ENCODE measurements around the gene OSTN.
A peak's percentile ranks its signal among the peaks of the same experiment; 100 is the strongest.
"Not testable (repeated sequence)": the region's sequence is repeated elsewhere in the genome, so short reads cannot be mapped to it uniquely, and the experiment has no call there.

Gene OSTN

DNA sequence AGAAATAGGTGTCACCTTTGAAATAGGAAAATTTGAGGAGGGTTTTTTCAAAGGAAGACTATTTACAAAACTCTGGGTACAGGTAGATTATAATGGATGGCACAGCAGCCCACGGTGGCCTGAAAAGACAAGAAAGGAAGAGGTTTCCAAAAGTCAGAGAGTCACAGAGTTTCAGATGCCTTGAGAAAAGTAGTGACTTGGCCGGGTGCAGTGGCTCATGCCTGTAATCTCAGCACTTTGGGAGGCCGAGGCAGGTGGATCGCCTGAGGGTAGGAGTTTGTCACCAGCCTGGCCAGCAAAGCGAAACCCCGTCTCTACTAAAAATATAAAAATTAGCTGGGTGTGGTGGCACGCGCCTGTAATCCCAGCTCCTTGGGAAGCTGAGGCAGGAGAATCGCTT, 35.2 kb downstream of the OSTN start:
- no peak for DNase-seq (ENCODE audit: insufficient read length, low spot score)
- peak; percentile 48 for FAIRE-seq

GRCh38 chr3:191235331-191236314, 36.6 kb downstream of the OSTN start:
- DNase-seq (ENCODE audit: insufficient read length, low spot score) (peak; percentile 51), FAIRE-seq (peak; percentile 100)

GRCh38 chr3:191236646-191237045, 37.6 kb downstream of the OSTN start:
- DNase-seq (ENCODE audit: insufficient read length, low spot score), result no peak
- FAIRE-seq, result no peak

DNA sequence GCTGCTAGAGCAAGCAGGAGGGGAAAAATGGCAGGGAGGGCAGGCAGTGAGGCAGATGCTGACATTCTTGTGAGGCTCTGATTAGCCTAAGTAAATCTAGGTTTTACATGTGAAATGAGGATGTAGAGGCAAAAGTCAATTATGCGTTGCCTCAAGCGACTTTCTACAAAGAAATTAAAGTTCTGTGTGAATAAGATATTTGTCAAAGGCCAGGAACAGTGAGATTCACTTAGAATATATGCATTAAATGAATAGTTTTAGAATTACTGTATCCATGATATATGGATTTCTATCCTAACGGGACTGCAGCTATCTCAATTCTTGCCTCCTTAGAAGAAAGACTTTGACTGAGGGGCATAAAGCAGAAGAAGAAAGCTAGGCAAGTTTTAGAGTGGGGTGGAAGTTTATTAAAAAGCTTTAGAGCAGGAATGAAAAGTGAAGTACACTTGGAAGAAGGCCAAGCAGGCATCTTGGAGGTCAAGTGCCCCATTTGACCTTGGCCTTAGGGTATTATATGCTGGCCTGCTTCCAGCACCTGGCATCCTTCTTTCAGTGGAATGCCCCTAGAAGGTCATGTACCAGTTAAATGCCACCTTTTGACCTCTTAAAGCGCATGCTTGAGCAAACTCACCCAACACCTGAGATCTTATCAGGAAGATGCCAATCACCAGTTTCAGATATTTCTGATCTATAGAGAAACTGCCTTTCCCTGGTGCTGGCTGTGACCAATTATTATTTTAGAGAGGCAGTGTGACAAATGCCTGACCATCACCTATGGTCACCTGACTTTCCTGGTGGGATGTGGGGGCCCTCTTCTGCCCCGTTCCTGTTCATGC, 38.2 kb downstream of the OSTN start:
- DNase-seq (ENCODE audit: insufficient read length, low spot score) (no peak), FAIRE-seq (peak; percentile 8)

GRCh38 chr3:191238321-191238817, 39.3 kb downstream of the OSTN start:
- no peak for DNase-seq (ENCODE audit: insufficient read length, low spot score)
- peak; percentile 23 for FAIRE-seq

- no peak for FAIRE-seq
- DNase-seq (ENCODE audit: insufficient read length, low spot score), result no peak
Observed at GRCh38 chr3:191239407-191240031, 40.5 kb downstream of the OSTN start.

DNA sequence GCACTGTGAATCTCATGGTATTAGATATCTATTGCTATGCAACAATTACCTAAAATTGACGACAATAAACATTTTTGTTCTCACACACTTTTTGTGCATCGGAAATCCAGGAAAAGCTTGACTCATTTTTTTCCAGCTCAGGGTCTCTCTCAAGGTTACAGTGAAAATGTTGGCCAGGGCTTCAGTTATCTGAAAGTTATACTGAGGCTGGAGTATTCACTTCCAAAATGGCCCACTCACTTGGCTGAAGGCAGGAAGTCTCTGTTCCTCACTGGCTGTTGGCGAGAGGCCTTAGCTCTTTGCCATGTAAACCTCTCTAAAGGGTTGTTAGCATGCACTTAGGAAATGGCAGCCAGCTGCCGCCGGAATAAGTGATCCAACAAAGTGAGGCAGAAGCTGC, 41.4 kb downstream of the OSTN start:
- FAIRE-seq (no peak), DNase-seq (ENCODE audit: insufficient read length, low spot score) (no peak)

- DNase-seq (ENCODE audit: insufficient read length, low spot score) (no peak), FAIRE-seq (peak; percentile 75)
Observed at GRCh38 chr3:191244242-191244867, 45.3 kb downstream of the OSTN start.

GRCh38 chr3:191246034-191246433, 47.0 kb downstream of the OSTN start:
- DNase-seq (ENCODE audit: insufficient read length, low spot score), result not testable (repeated sequence)
- FAIRE-seq, result peak; percentile 96

- no peak for DNase-seq (ENCODE audit: insufficient read length, low spot score)
- FAIRE-seq, result no peak
Observed at GRCh38 chr3:191246630-191247029, 47.6 kb downstream of the OSTN start.

DNA sequence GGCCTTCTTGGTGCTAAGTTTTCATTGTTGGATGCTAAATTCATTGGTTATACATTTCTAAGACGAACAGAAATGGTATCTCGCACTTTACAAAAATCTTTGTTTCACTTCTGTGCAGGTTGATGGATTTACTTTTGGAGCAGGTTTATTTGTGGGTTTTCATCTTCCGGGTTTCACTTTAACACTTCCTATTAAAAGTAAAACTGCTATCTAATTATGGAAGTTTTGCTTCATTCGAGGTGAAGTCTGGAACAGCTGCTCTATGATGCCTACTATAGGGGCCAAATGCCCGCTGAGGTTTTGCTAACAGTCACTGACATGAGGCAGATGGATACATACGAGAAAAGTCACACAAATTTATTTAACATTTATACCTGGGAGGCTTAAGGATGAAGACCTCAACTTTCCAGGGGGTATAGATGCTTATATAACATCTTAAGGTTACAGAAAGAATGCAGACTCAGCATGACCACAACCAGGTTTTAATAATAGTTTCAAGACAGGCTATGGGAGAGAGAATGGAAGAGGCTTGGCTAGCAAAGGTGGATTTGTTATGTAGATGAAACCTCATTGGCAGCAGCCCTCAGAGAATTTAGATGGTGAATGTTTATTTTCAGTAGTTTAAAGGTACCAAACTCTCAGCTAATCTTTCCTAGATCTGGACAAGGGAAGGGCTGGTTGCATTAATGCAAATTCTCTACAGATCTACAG, 54.2 kb downstream of the OSTN start:
- FAIRE-seq, result peak; percentile 95
- DNase-seq (ENCODE audit: insufficient read length, low spot score), result no peak

DNA sequence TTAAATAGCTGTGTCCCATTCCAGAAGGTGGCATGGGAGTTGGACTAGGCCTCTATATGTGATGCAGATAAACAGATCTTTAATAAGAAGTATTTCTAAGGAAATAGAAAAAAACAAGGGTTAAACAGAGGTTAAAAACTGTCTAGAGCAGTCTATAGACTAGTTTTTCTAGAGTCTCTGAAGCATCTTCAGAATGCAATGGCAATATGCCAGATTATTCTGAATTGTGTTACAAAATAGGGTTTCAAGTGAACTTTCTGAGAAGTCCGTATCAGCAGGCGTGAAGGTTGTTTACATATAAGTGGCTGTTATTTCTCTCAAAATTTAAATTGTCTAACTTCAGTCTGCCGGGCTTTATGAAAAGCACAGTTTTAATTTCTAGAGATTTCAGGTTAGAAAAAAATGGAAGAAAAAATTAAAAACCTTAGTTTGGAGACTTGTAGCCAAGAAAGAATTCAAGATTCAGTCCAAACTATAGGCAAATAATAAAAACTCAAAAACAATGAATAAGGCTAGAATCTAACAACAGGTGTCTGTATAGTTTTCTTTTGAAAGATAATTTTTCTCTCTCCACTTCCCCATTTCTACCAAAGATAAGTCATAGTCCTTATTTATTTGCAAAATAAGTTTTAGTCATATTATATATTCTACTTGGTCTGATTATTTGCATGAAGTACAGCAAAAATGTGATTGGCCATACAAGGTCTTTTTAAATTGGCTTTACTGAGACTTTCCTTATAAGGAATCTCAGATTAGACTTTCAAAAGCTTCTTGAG, 55.2 kb downstream of the OSTN start:
- no peak for DNase-seq (ENCODE audit: insufficient read length, low spot score)
- peak; percentile 14 for FAIRE-seq

- FAIRE-seq, result no peak
- DNase-seq (ENCODE audit: insufficient read length, low spot score), result no peak
Observed at GRCh38 chr3:191255156-191255555, 56.1 kb downstream of the OSTN start.

DNA sequence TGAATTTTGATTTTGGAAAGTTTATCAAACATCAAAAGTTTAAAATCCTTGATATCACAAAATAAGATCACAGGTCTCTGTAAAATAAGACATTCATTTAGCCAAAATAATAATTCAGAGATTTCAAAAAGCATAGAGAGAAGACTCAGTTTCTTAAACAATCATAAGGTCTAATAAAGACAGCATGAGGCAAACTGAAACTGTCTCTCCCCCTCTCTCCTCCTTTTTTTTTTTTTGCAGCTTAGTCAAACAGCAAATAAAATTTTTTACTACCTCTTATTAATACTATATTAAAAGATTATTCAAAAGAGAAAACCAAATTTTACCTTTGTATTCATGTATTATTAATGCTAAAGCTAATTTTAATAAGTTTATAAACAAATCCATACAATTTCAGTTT, 57.4 kb downstream of the OSTN start:
- DNase-seq (ENCODE audit: insufficient read length, low spot score) (no peak), FAIRE-seq (peak; percentile 86)

GRCh38 chr3:191257286-191257685, 58.2 kb downstream of the OSTN start:
- peak; percentile 37 for FAIRE-seq
- no peak for DNase-seq (ENCODE audit: insufficient read length, low spot score)

- DNase-seq (ENCODE audit: insufficient read length, low spot score), result no peak
- peak; percentile 84 for FAIRE-seq
Observed at GRCh38 chr3:191259486-191259885, 60.4 kb downstream of the OSTN start.

DNA sequence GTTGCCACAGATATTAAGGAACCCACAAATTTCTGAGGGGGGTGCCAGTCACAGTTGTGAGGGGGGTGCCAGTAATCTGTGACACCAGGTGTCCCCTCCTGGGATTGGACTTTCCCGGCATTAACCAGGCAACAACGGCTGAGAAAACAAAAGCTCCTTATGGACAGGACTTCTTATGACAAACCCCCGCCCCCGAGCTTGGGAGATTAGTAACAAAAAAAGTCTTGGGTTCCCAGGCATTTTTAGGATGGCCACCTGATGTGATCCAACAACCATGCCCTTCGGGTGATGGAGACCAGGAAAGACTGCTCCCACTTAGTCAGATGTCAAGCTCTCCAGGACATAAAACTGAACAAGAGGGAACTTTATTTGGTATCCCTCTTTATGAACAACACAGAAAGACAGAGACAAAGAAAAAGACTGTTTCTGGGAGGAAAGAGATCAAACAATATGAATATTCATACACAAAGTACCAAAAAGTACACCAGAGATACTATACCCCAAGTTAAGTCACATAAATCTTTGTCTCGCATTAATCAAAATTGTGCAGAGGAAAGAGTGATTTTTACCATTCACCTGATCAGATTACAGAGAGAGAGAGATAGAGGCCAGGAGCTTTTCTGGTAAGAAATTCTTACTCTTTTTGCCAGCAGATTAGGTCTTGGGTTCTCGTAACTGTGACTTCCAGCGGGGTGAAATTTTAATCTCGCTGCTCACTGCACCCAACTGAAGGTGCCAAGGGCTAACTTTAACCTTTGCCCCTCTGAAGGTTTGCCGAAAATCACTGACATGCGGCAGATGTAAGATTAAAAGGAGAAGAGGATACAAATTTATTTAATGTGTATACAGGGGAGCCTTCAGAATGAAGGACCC, 61.6 kb downstream of the OSTN start:
- no peak for DNase-seq (ENCODE audit: insufficient read length, low spot score)
- FAIRE-seq, result no peak

DNA sequence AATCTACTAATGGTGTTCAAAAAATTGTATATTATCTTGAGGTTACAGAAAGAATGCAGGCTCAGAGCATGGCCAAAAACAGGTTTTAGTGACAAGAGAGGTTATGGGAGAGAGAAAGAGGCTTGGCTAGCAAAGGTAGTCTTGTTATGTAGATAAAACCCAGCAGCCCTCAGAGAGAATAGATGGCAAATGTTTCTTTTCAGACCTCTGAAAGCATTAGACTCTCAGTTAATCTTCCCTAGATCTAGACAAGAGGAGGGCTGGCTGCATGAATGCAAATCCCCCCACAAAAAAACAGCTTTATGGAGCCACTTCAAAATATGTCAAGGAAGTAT, 62.2 kb downstream of the OSTN start:
- no peak for DNase-seq (ENCODE audit: insufficient read length, low spot score)
- FAIRE-seq, result no peak
